ENCODE results near the gene TAF4.

GRCh38 chr20:62009869-62010445, 55.7 kb downstream of the TAF4 start:
- TF ChIP-seq CTCF (IDR thresholded peaks at IDR 0.05 in 4 of 5, conservative IDR thresholded peaks at IDR 0.05 in 1 of 5): no peak
- TF ChIP-seq POLR2A (IDR thresholded peaks at IDR 0.05): no peak

Data from gastrocnemius medialis (tissue), 4 donors.